ENCODE data around the gene TGM1.
"Not testable (repeated sequence)": the region's sequence is repeated elsewhere in the genome, so short reads cannot be mapped to it uniquely, and the experiment has no call there.

TGM1 gene

DNA sequence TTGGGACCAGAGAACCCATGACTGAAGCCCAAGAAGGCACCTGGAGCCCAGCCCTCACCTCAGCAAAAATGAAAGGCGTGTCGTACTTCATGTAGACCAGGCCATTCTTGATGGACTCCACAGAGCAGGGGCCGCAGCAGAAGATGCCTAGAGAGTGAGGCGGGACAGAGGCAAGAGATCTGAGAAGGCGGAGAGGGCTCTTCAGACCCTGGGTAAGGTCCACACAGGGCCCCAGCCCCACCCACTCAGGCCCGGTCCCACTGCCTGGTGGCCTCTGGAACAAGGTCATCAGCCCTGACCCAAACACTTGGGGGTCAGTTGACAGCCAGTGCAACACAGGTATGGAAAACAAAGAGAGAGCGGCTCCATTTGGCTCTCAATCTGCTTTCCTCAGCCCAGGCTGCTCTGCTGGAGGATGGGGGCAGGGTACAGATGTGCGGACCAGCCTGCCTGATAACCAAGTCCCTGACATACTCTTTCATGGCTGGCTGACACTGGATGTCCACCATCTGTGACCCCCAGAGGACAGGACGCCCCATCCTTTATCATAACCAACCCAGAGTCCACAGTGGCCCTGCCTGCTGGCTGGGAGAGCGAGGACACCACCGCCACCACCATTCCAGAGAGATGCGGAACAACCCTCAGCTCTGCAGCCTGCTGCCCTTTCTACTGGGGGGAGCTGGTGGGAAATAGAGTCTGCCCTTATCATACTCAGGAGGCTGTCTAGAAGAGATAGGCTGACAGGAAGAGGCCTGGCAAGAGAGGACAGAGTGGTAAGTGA, 6.9 kb downstream of the TGM1 start:
- no peak for DNase-seq

DNA sequence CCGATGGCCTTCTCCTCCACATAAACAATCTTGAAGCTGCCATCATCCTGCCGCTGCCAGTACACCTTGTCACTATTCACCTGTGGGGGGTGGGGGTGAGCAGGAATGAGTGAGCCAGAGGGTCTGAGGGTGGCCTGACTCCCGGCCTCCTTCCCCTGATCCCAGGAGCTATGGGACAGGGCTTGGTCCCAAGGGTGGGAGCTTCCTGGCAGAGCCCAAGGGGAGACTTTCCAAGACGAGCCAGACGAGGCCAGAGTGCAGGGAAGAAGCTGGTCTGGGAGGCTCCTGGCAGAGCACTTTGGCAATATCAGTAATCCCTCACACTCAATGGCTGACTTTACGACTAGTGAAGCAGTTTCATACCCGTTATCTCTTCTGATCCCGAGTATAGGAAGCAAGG, 7.5 kb downstream of the TGM1 start:
- DNase-seq, result no peak

DNA sequence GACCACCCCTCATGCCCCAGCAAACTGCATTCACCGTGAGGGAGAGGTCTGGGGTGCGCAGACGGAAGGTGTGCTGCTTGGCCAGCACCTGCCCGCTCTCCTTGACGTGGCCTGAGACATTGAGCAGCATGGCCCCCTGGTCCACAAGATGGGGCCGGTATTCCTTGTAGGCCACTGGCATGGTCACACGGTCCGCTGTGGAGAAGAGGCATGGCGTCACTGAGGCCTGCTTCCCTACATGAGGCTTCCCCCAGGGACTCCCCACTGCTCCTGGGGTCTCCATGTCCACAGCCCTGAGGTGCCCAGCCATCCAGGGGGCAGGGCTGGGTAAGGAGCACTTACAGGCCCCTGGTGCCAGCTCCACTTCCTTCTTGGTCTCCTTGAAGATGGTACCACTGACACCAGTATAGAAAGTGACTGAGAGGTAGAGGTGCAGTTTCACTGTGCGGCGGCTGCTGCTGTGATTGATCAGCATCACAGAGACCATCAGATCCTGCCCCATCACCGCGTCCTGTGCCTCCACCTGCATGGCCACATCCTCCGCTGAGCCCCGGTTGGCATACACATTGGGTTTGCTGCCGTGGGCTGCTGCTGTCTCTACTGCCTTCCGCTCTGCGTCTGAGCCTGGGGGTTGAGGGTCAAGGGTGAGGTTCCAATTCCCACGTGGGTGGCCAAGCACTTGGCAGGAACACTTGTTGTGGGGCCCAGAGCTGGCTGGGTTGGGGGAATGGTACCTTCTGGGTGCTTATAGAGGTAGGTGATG, 8.2 kb downstream of the TGM1 start:
- DNase-seq, result no peak

DNA sequence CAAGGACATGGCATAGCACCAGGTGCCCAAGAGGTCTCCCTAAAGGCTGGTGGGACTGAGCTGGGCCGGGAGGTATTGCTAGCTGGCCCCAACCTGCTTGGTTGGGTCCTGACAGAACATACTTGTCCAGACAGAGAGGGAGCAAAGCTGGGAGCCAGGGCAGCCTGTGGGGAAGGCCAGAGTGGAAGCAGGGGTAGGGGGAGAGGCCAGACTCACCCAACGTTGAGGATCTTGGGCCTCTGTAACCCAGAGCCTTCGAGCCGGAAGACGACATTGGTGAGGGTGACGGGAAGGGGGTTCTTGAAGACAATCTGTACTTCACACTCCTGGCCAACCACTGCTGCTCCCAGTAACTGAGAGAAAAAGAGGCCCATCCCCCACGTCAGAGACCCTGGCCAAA, 9.0 kb downstream of the TGM1 start:
- no peak for DNase-seq

DNA sequence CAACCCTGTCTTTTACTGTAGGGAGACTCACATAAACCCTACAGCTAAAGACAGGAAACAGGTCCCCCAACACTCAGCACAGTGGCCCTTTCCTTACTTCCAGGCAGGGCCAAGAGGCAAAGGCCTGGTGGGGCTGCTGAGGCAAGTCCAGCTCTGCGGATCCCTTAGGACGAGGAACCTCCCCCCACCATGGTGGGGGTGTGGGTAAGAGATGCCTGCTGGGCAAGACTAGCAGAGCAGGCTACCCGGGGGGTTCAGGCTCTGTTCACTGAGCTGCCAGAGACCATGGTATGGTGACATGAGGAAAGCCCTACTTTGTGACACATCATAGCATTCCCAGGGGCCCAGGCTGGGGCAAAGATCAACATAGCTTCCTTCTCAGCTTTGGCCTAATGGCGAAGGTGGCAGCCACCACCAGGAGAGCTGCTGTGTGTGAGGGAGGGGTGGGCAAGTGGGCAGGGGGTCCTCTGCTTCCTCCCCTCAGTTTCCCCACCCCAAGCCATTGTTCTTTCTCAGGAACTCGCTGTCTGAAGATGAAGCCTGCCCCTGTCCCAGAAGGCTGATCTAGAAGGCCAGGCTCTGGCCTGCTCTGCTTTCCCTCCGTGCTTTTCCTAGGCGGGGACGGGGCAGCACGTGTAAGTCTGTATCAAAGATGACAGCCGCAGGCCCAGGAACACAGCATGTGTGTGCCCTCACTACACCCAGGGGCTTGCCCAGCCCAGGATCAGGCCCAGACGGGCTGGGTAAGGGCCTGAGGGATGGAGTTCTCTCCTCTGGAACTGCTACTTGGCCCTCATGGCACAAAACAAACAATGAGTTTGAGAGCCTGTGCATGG, 10.5 kb downstream of the TGM1 start:
- no peak for DNase-seq

DNA sequence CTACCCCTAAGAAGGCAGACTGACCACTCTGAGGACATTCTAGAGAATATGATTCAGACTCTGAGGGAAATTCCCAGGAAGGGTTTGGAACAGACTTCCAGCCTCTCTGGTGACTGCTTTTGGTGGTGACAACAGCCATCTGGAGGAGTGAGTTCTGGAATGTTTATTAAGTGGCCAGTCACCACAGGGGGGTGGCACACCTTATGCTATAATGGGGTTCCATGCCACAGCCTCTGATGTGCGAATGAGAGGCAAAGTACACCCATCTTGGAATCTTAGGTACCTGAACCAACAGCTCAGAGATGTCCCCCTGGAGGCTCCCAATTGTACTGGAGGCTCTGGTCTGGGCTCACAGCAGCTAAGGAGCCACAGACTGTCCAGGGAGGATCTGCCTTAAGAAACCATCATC, 11.1 kb downstream of the TGM1 start:
- no peak for DNase-seq

DNA sequence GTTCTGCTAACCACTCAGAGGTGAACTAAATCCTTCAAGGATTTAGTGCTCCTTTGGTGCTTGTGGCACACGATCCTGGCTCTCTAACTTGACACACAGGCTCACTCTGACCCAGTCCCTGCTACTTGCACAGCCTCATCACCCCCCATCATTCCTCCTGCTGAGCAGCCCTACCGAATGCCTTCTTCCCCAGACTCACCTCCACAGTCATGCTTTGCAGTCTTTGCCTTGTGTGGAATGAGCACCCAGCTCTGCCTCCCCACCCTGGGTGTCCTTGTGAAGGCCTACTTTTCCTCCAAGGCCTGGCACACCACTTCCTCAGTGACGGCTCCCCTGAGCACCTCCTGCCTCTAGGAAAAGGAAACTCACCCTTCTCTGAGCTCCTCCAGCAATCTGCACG, 12.6 kb downstream of the TGM1 start:
- DNase-seq, result no peak

DNA sequence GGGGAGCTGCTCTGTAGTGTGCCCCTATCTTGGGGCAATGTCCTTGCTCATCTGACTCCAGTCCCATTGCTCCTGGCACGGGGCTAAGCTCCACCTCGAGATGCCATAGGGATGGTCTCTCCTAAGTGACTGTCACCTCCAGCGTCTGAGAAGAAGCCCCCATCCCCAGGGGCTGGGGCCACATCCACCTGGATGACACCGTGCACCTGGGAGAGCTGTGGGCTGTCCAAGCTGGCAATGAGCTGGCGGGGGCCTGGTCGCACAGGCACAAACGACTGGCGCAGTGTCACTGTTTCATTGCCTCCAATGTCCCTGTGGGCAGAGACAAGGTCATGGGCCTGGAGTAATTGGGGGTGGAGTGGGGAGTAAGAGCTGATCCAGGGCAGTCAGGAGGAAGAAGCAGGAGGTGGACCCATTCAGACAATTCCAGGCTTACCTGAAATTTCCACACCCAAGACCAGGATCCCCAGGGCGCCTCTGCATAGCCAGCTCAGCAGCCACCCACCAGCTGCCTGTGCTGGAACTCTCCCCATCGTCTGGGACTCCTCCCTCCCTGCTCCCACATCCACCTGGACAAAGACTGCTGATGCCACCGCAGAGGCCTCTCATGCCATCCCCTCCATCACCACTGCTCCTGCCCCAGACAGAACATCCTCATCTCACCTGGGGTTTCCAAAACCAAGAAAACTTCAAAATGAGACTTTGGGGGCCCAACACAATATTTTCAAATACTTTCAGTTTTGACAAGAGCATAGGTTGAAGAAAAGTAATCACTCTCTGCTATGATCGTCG, 13.6 kb downstream of the TGM1 start:
- no peak for DNase-seq

DNA sequence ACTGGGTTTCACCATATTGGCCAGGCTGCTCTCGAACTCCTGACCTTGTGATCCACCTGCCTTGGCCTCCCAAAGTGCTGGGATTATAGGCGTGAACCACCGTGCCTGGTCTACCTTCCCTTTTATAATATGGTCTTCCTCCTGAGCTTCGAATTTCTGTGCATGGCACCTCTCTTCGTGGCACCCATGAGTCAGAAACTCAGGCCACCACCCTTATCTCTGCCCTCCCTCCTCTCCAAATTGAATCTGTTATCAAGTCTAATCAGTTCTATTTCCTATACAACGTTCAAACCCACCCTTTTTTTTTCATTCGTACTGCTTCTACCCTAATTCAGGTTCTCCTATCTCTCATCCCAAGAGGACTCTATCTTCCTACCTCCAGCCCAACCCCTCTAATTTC, 15.6 kb downstream of the TGM1 start:
- no peak for DNase-seq

DNA sequence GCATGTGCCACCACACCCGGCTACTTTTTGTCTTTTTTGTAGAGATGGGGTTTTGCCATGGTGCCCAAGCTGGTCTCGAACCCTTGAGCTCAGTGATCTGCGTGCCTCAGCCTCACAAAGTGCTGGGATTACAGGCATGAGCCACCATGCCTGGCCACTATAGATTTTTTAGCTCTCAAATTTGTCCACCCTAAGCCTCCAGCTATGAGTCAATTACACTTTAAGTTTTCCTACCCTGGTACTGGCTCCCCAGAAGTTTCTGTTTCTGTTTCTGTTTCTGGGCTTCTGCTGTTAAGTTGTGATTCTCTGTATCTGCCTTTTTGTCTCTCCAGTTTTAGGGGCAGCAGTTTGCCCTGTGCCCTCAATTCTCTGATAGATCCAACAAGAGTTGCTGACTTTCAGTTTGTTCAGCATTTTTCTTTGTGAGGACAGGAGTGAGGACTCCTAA, 16.2 kb downstream of the TGM1 start:
- DNase-seq, result no peak

DNA sequence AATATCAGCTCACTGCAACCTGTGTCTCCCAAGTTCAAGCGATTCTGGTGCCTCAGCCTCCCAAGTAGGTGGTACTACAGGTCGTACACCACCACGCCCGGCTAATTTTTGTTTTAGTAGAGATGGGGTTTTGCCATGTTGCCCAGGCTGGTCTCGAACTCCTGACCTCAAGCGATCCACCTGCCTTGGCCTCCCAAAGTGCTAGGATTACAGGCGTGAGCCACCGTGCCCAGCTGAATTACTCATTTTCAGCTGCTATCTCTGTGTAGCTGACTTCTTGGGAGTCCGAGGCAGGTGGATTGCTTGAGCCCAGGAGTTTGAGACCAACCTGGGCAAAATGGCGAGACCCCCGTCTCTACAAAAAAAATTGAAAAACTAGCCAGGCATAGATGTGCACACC, 17.6 kb downstream of the TGM1 start:
- not testable (repeated sequence) for DNase-seq

DNA sequence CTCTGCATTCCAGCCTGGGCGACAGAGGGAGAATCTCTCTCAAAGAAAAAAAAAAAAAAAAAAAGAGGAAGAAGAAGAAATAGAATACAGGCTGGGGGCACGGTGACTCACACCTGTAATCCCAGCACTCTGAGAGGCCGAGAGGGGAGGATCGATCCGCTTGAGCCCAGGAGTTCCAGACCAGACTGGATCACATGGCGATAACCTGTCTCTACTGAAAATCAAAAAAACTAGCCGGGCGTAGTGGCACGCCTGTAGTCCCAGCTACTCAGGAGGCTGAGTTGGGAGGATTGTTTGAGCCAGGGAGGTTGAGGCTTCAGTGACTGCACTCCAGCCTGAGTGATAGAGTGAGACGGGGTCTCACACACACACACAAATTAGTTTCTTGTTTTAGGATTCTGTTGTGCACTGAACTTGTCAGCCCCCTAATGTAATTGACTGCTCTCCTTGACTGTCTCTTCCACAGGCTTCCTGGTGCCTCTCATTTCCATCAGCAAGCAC, 19.6 kb downstream of the TGM1 start:
- peak in 1 of 58 donors; percentile 30 for DNase-seq

DNA sequence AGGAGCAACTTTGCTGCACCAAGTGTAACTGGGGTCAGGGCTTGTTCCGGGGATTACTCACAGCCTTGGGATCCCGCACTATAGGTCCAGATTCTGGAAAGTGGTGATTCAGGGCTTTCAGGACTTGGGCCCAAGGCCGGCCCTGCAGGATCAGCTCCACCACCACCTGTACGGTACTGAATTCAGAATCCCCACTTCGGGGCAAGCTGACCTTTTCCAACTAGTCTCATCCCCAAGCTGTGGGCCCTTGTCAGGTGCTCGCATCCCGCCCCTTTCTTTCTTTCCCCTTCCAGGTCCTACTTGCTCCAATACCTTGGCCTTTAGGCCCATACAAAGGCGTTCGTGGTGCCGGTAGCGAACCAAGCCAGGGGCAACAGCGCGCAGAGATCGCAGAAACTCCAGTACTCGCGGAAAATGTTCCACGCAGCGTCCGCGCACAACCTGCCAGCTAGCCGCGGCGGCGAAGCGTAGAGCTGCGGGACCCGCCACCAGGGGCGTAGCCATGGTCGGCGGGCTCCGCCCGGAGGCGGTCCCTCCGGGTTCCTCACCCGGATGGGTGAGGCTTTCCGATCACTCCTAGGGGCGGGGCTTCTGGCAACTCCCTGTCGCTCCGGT, 21.0 kb downstream of the TGM1 start:
- DNase-seq, result peak in 42 of 58 donors; percentile 34 to 99 (median 96)

DNA sequence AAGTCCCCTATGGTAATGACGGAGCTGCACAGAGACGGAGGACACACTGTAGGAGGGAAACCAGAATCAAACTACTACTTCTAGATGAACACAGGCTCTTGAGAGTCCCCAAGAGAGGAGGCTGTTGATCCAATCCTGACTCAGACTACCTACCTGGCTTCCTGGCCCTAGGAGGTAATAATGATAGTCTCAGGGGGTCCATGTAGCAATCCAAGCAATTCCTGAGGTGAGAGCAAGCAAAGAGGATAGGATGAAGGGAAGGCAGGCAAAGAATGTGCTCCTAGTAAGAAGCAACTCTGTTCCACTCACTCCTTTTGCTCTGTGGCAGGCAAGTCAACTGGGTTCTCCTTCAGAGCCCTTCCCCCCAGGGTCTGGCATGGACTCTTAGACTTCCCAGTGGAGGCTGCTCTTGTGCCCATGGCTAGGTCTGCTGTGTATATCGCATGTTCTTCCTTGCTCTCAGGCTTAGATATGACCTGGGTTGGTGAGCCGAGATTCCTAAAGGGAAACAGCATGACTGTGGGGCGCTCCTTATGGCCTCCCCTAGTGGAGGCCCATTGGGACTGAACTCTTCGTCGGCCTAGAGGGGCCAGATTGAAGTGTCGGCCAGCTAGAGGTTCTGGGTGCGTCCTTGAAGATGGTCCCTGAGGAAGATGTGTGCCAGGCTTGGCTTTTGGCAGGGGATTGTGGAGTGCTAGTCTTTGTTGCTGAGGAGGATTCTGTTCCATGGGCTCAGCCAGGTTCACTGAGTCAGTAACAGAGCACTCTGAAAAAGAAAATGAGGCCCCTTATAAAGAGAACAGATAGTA, 22.7 kb downstream of the TGM1 start:
- no peak for DNase-seq

DNA sequence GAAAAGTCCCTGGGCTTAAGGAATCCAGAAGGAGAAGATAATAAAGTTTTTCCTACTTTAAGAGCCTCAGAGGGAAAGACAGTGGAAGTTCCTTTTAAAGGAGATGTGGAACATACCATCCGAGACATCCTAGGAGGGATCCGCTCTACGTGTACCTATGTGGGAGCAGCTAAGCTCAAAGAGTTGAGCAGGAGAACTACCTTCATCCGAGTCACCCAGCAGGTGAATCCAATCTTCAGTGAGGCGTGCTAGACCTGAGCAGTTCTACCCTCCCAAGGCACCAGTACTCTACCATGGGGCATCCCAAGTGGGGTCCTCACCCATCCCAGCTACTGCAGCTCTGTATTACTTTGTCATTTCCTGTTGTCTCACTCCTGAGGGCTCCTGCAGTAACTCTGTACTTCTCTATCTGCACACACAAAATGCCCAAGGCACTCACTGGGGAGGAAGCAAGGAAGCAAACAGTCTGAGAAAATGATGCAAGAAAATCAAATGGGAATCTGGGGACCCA, 24.4 kb downstream of the TGM1 start:
- DNase-seq, result no peak

DNA sequence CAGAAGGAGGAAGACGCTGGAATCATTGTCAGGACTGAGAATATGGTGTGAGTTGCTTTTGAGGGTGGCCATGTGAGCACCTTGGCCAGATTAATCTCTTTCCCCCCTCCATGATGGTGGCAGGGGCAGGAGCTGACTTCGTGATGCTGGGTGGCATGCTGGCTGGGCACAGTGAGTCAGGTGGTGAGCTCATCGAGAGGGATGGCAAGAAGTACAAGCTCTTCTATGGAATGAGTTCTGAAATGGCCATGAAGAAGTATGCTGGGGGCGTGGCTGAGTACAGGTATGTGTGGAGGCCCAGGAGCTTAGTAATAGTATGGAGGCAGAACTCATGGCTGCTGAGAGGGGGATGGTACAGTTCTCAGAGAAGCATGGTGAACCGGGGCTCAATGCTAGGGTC, 24.9 kb downstream of the TGM1 start:
- no peak for DNase-seq

DNA sequence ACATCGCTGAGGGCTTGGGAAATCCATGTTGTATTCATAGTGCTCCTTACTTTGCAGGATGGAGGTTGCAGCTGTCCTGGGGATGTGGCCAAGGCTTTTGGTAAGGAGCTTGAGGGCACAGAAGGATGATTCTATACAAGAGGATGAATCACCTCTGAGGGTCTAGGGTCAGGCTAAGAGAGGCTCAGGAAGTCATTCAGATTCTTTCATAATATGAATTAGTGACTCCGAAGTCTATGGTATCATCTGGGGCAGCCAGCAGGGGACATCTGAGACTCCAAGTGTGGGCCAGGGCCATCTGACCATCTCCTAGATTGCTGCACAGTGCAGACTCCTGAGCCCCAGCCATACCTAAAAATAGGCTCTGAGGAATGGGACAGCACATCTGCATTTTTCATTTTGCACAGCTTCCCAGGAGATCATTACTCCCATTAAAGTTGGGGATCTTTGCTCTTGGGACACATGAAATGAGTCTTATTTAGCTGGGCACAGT, 25.5 kb downstream of the TGM1 start:
- no peak for DNase-seq

DNA sequence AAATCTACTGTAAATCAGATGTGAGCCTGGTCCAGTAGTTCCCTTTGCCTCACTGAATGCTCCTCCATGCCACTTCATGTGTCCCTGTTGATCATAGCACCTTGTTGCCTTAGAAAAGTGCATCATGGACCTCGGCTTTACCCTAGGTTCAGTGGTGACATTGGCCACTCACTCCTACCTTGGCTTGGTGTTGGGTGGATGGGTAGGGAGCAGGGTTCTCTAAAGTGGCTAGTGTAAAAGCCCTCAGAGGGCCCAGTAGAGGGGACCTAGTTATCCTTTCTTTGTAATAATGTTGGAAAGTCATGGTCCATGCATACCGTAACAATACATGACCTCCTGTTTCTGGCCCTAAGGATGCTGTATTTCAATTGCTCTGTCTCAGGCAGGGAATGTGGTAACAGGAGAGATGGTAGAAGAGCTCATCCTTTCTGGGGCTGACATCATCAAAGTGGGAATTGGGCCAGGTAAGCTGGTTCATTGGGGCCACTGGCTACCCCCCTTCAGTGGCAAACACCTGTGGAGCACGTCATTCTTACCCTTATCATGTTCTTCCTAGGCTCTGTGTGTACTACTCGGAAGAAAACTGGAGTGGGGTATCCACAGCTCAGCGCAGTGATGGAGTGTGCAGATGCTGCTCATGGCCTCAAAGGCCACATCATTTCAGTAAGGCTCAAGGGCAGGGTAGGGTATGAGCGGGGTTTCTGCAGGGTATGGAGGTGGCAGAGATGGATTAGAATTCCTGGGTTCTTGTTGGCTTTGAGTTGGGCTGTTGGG, 26.1 kb downstream of the TGM1 start:
- no peak for DNase-seq
